Activated CD8-positive, alpha-beta T cell treated with anti-CD3 and anti-CD28 coated beads, Interleukin-2, amount 10 ng/mL, durations not matched to agents 7 days and 5 days (primary cell): ENCODE data around the gene AFAP1. TPM values are rescaled to one million over a fixed set of nuclear protein-coding genes. Genes with fewer than 3 reads are reported as not detected.

Experiments used
- ATAC-seq: fragments of 150-1000 bp; cut with Tn5 transposase; one replicate; pipeline ENCODE4 v1.10.0; 2021; ENCODE audit warnings: moderate library complexity
- CTCF ChIA-PET: fragments of 350-600 bp; sonication (Branson Sonifier 250); formaldehyde crosslinking; loops from one replicate; lab custom pipeline; 2021; ENCODE audit warnings: antibody characterized with exemption; lab: Charles Lee
- POLR2A ChIA-PET: fragments of 350-600 bp; sonication (Branson Sonifier 250); formaldehyde crosslinking; loops from one replicate; lab custom pipeline; 2021; ENCODE audit warnings: antibody characterized with exemption; lab: Charles Lee
- DNase-seq: peaks from one replicate; pipeline ENCODE4 v3.0.0-alpha.2; 2020
- H3K27ac Mint-ChIP-seq: one replicate; pipeline ENCODE4 v1.8.0; 2021; ENCODE audit warnings: mild to moderate bottlenecking, mixed read lengths
- H3K27me3 Mint-ChIP-seq: one replicate; pipeline ENCODE4 v1.8.0; 2021; ENCODE audit warnings: low read depth, mixed read lengths
- H3K36me3 Mint-ChIP-seq: one replicate; pipeline ENCODE4 v1.8.0; 2021; ENCODE audit warnings: low read depth, mixed read lengths
- H3K4me1 Mint-ChIP-seq: one replicate; pipeline ENCODE4 v1.8.0; 2021; ENCODE audit warnings: low read depth, mixed read lengths
- H3K4me3 Mint-ChIP-seq: one replicate; pipeline ENCODE4 v1.8.0; 2021; ENCODE audit warnings: mild to moderate bottlenecking, mixed read lengths
- H3K9me3 Mint-ChIP-seq: one replicate; pipeline ENCODE4 v1.8.0; 2022; ENCODE audit warnings: mixed read lengths; ENCODE audit not compliant: insufficient read depth
- total RNA-seq, 2 experiments: library from RNA; stranded (reverse); gene quantifications; one replicate each; pipeline ENCODE4 v1.2.3, GENCODE V29; 2021

The AFAP1 gene
- total RNA-seq, 2 experiments from 2014 or later: 5.3 to 6.2 TPM

DNA sequence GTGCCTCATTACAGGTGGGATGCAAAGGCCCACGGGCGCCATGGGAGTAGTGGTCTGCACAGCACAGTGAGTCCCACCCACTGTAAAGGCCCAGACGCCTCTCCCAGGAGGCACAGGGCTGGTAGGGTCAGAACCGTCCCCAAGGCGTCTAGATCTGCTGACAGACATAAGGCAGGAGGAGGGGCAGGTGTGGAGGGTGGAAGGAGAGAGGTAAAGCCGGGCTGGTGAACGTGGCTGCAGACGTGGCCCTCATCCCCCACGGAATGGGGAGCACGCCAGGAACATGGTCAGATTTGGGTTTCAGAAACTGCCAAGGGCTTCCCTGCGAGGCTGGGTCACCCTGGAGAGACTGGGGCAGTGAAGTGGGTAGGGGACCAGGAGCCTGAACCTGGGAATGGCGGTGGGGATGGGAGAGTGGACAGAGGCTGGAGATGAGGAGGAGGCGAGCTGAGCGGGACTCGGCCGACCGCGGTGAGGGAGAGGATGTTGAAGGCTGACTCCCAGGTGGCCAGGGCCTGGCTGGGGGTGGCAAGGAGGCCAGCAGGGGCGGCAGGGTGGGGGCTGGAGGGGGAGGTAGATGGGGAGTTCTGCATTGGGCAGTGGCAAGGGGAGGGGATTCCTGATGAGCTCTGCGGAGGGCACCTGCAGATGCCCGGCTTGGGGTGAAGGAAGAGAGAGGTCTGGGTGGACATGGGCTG lies 184.9 kb downstream of the AFAP1 start:
- Mint-ChIP-seq H3K4me3 (no peak overlapping the region), H3K27ac (peak overlapping the region; percentile 68), H3K4me1 (peaks cover 34% of the 10 kb centered on the region), H3K36me3 (no peaks in the 10 kb centered on the region), H3K27me3 (no peaks in the 10 kb centered on the region), H3K9me3 (no peaks in the 10 kb centered on the region)
- no peak for DNase-seq
- no peak for ATAC-seq
- ChIA-PET POLR2A (no interaction called here), CTCF (no interaction called here)

DNA sequence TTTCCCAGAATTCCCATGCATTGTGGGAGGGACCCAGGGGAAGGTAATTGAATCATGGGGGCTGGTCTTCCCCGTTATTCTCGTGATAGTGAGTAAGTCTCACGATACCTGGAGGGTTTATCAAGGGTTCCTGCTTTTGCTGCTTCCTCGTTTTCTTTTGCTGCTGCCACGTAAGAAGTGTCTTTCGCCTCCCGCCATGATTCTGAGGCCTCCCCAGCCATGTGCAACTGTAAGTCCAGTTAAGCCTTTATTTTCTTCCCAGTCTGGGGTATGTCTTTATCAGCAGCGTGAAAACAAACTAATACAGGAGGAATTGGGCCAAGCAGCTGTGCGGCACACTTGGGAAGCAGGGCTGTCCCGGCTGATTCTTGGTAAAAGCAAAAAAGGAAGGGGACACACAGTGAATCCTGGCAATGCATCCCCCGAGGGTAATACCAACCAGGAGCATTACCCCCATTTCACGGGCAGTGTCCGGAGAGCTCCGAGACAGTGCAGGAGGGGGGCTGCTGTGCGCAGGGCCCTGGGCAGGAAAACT lies 185.7 kb downstream of the AFAP1 start:
- DNase-seq (no peak), ATAC-seq (no peak)
- Mint-ChIP-seq H3K4me3 (no peak overlapping the region), H3K27me3 (no peaks in the 10 kb centered on the region), H3K36me3 (no peaks in the 10 kb centered on the region), H3K27ac (no peak overlapping the region), H3K4me1 (peaks cover 33% of the 10 kb centered on the region), H3K9me3 (no peaks in the 10 kb centered on the region)
- ChIA-PET CTCF (no interaction called here), POLR2A (no interaction called here)

DNA sequence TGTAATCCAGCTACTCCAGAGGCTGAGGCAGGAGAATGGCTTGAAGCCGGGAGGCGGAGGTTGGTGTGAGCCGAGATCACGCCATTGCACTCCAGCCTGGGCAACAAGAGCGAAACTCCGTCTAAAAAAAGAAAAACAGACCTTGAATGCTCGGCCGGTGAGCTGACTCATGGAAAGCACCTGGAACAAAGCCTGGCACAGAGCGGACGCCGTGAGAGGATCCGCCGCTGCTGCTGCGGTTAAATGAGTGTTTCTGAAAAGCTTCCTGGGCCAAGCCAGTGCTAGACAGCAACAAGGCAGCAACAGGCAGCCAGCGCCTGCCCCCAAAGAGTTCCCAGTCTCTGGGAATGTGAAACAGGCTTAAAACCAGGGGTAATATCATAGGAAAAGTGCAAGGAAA lies 186.4 kb downstream of the AFAP1 start:
- H3K4me3 Mint-ChIP-seq: no peak overlapping the region
- no peaks in the 10 kb centered on the region for H3K27me3 Mint-ChIP-seq
- H3K27ac Mint-ChIP-seq: no peak overlapping the region
- CTCF ChIA-PET: no interaction called here
- no peak for DNase-seq
- peaks cover 32% of the 10 kb centered on the region for H3K4me1 Mint-ChIP-seq
- no peaks in the 10 kb centered on the region for H3K9me3 Mint-ChIP-seq
- H3K36me3 Mint-ChIP-seq: no peaks in the 10 kb centered on the region
- POLR2A ChIA-PET: no interaction called here
- no peak for ATAC-seq

DNA sequence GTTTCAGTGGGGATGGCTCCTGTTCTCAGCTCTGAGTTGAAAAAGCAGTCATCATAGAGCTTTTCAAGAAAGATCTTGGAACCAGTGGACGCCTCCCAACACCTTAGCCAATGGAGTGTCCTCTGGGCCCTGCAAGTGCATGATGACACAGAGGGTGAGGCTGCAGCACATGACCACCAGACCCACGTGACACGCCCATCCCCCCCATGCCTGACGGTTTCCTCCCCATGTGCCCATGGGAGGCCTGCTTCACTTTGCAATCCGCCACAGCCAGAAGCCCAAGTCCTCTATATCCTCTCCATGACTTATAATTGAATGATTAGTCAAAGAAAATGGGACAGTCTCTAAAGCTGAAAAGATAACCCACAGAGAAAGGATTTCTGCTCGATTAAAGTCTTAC lies 187.0 kb downstream of the AFAP1 start:
- no peak overlapping the region for H3K4me3 Mint-ChIP-seq
- no peak for ATAC-seq
- DNase-seq: no peak
- no peaks in the 10 kb centered on the region for H3K36me3 Mint-ChIP-seq
- no peaks in the 10 kb centered on the region for H3K9me3 Mint-ChIP-seq
- H3K4me1 Mint-ChIP-seq: peaks cover 26% of the 10 kb centered on the region
- no peaks in the 10 kb centered on the region for H3K27me3 Mint-ChIP-seq
- ChIA-PET POLR2A (no interaction called here), CTCF (no interaction called here)
- no peak overlapping the region for H3K27ac Mint-ChIP-seq

DNA sequence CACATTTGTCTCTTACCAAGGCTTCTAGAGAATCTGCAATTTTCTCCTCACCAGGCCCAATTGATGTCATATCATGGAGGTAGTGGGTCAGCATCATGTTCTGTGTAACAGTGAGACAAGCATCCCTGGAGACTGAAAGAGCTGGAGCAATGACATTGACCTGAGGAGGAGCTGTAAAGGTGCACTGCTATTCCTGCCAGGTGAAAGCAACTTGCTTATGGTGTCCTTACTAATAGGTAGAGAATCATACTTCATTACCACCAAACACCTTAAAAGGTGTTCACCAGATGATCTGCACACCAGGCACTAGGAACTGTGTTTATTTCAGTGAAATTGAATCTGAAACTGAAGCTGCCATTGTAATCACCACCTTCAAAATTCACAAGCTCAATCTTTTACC lies 188.7 kb downstream of the AFAP1 start:
- no peaks in the 10 kb centered on the region for H3K36me3 Mint-ChIP-seq
- ChIA-PET CTCF (interaction anchor here (1.0 kb wide), 1 partner anchor 18 kb away, joined by 3 read pairs; no protein-coding TSS in a partner anchor), POLR2A (no interaction called here)
- H3K9me3 Mint-ChIP-seq: no peaks in the 10 kb centered on the region
- H3K27ac Mint-ChIP-seq: no peak overlapping the region
- ATAC-seq (no peak), DNase-seq (no peak)
- no peaks in the 10 kb centered on the region for H3K27me3 Mint-ChIP-seq
- H3K4me3 Mint-ChIP-seq: no peak overlapping the region
- H3K4me1 Mint-ChIP-seq: peaks cover 17% of the 10 kb centered on the region

DNA sequence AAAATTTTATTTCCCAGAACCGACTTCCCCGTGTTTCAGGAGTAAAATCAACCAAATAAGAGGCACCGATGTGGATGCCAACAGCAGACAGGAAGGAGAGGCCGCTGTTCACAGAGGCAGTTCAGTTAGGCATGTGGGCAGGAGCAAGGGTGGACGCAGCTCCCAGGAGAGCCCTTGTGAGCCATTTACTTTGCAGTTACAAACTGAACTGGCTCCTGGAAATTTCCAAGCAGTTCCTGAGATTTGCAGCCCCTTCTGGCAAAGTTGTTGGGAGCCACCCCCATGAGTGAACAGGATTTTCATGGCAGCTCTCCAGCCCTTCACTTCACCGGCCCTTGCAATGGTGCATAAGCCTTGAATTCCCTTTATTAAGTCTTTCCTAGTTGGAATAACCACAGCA lies 189.1 kb downstream of the AFAP1 start:
- H3K9me3 Mint-ChIP-seq: no peaks in the 10 kb centered on the region
- no peaks in the 10 kb centered on the region for H3K36me3 Mint-ChIP-seq
- no peak overlapping the region for H3K4me3 Mint-ChIP-seq
- no peak for ATAC-seq
- CTCF ChIA-PET: interaction anchor here (1.0 kb wide), 1 partner anchor 19 kb away, joined by 3 read pairs; no protein-coding TSS in a partner anchor
- H3K4me1 Mint-ChIP-seq: peaks cover 17% of the 10 kb centered on the region
- no peak for DNase-seq
- POLR2A ChIA-PET: no interaction called here
- H3K27ac Mint-ChIP-seq: no peak overlapping the region
- no peaks in the 10 kb centered on the region for H3K27me3 Mint-ChIP-seq

DNA sequence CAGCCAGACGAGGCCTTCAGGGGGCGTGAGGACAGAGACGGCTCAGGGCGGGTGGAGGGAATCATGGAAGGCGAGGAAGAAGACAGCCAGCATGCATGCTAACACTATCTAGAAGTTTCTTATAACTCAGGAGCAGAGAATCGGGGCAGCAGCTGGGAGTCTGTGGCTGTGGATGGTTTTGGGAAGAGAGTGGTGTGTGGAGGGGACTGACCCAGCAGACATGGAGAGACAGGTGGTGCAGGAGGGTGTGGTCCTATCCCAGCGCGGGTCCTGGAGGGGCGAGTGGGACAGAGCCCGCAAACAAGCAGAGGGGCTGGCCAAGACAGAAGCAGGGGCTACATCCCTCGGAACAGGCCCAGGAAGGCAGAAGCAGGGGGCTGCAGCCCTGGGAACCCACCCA lies 192.1 kb downstream of the AFAP1 start:
- H3K27ac Mint-ChIP-seq: no peak overlapping the region
- no peak overlapping the region for H3K4me3 Mint-ChIP-seq
- POLR2A ChIA-PET: no interaction called here
- no peaks in the 10 kb centered on the region for H3K9me3 Mint-ChIP-seq
- peaks cover 17% of the 10 kb centered on the region for H3K4me1 Mint-ChIP-seq
- no peaks in the 10 kb centered on the region for H3K36me3 Mint-ChIP-seq
- no peaks in the 10 kb centered on the region for H3K27me3 Mint-ChIP-seq
- no peak for ATAC-seq
- CTCF ChIA-PET: no interaction called here
- no peak for DNase-seq

DNA sequence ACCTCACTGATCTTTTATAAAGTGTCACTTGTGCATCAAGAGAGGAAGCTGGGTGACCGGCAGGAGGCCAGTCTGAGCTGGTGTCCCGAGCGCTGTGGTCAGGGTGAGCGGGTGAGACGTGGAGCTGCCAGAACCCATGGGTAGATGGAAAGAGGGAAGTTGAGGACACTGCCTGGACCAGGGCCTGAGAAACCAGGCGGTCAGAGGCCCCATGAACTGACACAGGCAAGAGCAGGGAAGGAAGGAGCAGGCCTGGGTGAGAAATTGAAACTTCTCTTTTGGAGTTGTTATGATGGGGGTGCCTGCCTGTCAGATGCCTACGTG lies 192.6 kb downstream of the AFAP1 start:
- DNase-seq (no peak), ATAC-seq (no peak)
- peaks cover 17% of the 10 kb centered on the region for H3K4me1 Mint-ChIP-seq
- ChIA-PET CTCF (no interaction called here), POLR2A (no interaction called here)
- H3K36me3 Mint-ChIP-seq: no peaks in the 10 kb centered on the region
- H3K9me3 Mint-ChIP-seq: no peaks in the 10 kb centered on the region
- no peak overlapping the region for H3K4me3 Mint-ChIP-seq
- no peaks in the 10 kb centered on the region for H3K27me3 Mint-ChIP-seq
- H3K27ac Mint-ChIP-seq: no peak overlapping the region

DNA sequence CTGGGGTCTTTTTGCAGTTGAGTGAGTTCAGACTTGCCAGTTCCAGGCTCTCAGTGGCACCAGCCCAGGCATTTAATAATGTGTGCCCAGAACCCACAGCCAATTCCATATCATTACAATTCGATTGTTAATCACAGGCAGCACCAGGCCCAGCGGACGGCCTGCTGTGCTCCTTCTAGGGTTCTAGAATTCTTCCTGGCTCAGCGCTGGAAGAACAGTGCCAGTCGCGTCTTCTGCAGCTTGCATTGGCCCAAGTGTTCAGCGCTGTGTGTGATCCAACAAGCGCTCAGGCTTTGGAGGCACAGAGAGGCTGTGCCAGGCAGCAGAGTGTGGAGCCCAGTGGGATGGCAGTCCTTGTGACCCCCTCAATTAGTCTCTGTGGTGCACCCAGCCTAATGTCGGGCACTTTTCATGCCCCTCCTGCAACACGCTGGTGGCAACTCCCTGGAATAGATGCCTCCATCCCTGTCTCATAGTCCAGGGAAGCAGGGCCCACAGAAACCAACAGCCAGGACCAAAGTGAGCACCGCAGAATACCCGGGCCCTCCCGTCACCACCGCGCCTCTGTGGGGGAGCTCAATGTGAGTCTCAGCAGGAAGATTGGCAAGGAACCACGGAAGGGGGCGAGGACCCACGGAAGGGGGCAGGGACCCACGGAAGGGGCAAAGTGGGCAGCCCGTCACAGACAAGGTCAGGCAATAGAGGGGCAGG lies 193.2 kb downstream of the AFAP1 start:
- no peak overlapping the region for H3K27ac Mint-ChIP-seq
- ChIA-PET POLR2A (no interaction called here), CTCF (no interaction called here)
- no peaks in the 10 kb centered on the region for H3K9me3 Mint-ChIP-seq
- peaks cover 17% of the 10 kb centered on the region for H3K4me1 Mint-ChIP-seq
- H3K4me3 Mint-ChIP-seq: no peak overlapping the region
- H3K36me3 Mint-ChIP-seq: no peaks in the 10 kb centered on the region
- H3K27me3 Mint-ChIP-seq: no peaks in the 10 kb centered on the region
- ATAC-seq (no peak), DNase-seq (no peak)

DNA sequence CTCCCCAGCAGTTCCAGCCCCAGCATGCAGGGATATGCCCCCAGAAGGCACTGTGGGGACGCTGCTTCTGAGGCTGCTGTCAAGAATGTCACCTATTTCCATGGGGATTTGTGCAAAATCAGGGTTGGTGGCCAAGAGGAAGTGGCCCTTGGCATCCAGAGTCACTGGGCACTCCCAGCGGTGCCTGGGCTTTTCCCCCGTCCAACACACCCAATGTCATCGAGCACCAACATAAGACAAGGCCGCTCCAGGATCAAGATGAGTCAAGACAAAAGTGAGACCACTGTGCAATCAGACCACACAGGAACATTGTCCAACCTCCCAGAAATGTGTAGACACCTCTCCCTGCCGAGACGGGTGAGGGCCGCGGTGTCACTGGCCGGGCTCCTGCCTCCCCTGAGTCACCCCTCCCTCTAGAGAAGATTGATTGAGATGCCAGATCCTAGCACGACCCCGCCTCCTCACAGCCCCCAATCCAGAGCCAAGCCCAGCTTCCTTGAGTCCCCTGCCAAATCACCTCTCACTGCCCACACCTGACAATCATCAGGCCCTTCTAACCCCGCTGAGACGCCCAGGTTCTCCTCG lies 194.3 kb downstream of the AFAP1 start:
- Mint-ChIP-seq H3K27ac (no peak overlapping the region), H3K27me3 (no peaks in the 10 kb centered on the region), H3K4me1 (peaks cover 17% of the 10 kb centered on the region), H3K4me3 (no peak overlapping the region), H3K36me3 (no peaks in the 10 kb centered on the region), H3K9me3 (no peaks in the 10 kb centered on the region)
- DNase-seq (no peak), ATAC-seq (no peak)
- CTCF ChIA-PET: no interaction called here
- POLR2A ChIA-PET: no interaction called here

DNA sequence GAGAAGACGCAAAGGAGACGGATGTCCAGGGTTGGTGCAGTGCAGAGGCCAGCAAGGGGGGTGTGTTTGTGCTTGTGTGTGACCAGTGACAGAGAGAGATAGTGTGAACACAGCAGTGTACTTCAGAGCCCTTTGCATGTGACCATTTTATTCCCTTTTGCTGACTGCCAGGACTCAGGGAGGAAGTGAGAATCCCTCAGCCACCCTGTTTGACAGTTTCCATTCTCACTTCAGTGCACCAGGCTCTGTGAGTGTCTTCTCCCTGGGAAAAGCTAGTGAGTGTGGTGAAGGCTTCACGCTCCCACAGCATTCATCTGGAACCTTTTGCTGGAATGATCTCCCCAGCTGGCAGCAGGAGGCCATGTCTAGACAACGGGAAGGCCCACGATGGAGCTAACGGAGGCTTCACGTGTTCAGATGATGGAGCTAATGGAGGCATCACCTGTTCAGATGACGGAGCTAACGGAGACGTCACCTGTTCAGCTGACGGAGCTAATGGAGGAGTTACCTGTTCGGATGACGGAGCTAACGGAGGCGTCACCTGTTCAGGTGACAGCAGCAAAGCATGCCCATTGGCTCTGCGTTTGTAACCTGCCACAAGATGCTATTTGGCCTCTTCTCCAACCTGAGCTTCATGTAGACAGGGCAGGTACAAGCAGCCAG lies 195.4 kb downstream of the AFAP1 start:
- ATAC-seq: no peak
- no peak overlapping the region for H3K4me3 Mint-ChIP-seq
- H3K27me3 Mint-ChIP-seq: no peaks in the 10 kb centered on the region
- H3K36me3 Mint-ChIP-seq: no peaks in the 10 kb centered on the region
- DNase-seq: no peak
- H3K4me1 Mint-ChIP-seq: peaks cover 5% of the 10 kb centered on the region
- POLR2A ChIA-PET: no interaction called here
- H3K9me3 Mint-ChIP-seq: no peaks in the 10 kb centered on the region
- H3K27ac Mint-ChIP-seq: no peak overlapping the region
- CTCF ChIA-PET: no interaction called here

DNA sequence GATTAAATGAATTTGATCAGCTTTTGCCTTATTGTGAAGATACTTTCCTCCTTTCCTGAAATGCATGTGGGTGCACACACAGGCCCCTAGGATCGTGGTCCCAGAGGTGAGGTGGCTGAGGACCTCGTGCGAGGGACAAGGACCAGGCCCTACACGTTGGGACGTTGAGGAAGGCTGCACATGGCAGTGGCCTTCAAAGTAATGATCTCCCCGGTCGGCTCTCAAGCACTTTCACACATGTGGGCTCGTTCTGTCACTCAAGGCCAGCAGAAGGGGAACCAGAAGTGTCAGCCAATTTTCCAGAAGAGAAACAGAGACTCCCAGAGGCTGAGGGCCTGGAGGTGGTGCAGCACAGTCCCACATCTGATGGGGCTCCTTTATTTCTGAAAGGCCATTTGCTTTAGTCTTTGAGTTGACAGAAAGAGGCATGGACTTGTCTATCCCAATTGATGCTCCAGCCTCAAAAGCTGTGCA lies 196.8 kb downstream of the AFAP1 start:
- ATAC-seq (no peak), DNase-seq (no peak)
- Mint-ChIP-seq H3K9me3 (no peaks in the 10 kb centered on the region), H3K36me3 (no peaks in the 10 kb centered on the region), H3K27me3 (no peaks in the 10 kb centered on the region), H3K4me1 (no peaks in the 10 kb centered on the region), H3K4me3 (no peak overlapping the region), H3K27ac (no peak overlapping the region)
- ChIA-PET POLR2A (no interaction called here), CTCF (no interaction called here)
